OCI-LY7 (cell line): ENCODE measurements around the gene KCNQ5.
"Not testable (repeated sequence)": the region's sequence is repeated elsewhere in the genome, so short reads cannot be mapped to it uniquely, and the experiment has no call there.

Source experiments
- CTCF ChIP-seq: fragments of 200-600 bp; sonication (generic); conservative IDR thresholded peaks from 2 replicates; pipeline ENCODE4 v1.5.1; 2014; ENCODE audit warnings: mild to moderate bottlenecking, antibody characterized with exemption, low read length, moderate library complexity, mixed read lengths
- EZH2phosphoT487 ChIP-seq: fragments of 200-600 bp; sonication (generic); IDR thresholded peaks from 2 replicates; pipeline ENCODE4 v1.6.1; 2018; ENCODE audit warnings: low read depth, borderline replicate concordance, mild to moderate bottlenecking, mixed run types, antibody characterized with exemption, low read length, moderate library complexity, mixed read lengths

GRCh38 chr6:73233971-73234370 is 612.1 kb downstream of the KCNQ5 start:
- TF ChIP-seq CTCF, EZH2phosphoT487: not testable (repeated sequence)
